ENCODE data around the gene MTCH1. TPM values are rescaled to one million over a fixed set of nuclear protein-coding genes. Genes with fewer than 3 reads are reported as not detected.

MTCH1 gene
- total and polyA plus RNA-seq, 9 of the 15 experiments (the other 6 are each of a cell fraction or from before 2014, with no cell fraction given) = 7.9 to 161 (median 118) TPM

GRCh38 chr6:36998723-36999038 lies 12.7 kb upstream of the MTCH1 start (continued):
- TF ChIP-seq, protein P1, sequence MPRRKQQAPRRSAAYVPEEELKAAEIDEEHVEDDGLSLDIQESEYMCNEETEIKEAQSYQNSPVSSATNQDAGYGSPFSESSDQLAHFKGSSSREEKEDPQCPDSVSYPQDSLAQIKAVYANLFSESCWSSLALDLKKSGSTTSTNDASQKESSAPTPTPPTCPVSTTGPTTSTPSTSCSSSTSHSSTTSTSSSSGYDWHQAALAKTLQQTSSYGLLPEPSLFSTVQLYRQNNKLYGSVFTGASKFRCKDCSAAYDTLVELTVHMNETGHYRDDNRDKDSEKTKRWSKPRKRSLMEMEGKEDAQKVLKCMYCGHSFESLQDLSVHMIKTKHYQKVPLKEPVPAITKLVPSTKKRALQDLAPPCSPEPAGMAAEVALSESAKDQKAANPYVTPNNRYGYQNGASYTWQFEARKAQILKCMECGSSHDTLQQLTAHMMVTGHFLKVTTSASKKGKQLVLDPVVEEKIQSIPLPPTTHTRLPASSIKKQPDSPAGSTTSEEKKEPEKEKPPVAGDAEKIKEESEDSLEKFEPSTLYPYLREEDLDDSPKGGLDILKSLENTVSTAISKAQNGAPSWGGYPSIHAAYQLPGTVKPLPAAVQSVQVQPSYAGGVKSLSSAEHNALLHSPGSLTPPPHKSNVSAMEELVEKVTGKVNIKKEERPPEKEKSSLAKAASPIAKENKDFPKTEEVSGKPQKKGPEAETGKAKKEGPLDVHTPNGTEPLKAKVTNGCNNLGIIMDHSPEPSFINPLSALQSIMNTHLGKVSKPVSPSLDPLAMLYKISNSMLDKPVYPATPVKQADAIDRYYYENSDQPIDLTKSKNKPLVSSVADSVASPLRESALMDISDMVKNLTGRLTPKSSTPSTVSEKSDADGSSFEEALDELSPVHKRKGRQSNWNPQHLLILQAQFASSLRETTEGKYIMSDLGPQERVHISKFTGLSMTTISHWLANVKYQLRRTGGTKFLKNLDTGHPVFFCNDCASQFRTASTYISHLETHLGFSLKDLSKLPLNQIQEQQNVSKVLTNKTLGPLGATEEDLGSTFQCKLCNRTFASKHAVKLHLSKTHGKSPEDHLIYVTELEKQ (CRISPR knock-in tag; IDR thresholded peaks at IDR 0.05) = no peak

DNA sequence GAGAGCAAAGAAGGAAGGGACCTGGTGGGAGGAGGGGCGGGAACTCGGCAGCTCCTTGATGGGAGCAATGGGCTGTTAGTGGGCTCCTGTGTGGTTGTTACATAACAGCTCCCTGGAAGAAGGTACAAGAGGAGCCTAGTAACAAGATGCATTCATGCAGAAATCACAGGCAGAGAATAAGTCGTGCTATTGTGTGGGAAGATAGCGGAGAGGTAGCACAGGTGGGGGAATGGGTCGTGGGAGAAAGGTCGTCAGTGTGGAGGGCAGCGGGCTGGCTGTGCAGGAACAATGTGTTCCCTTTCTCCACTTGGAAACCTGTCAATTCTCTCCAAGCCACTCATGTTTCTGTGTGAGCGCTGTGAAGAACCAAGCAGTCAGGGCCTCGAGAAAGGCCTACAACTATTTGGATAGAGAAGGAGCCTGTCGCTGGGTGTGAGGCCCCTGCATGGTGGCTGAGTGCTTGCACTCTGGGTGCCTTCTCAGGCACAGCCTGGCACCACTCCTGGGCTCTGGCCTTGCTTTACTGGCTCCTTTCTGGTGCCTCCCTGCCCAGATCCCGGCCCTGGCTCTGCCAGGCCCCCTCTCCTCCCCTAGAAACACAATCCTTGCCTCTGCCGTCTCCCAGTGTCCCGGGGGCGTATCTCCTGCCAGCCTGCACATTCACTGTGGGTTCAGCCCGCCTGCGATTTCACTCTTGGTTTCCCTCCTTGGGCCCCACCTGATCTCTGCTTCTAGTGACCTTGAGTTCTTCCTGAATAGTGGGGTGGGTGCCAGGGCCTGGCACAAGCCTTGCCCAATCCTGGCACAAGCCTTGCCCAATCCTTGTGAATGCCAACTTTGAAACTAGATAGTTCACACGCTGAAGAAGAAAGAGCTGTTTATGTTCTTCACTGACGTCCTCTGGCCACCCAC lies 12.1 kb upstream of the MTCH1 start:
- no peak overlapping the region for H3K27ac ChIP-seq (ENCODE audit: extremely low read depth, low read depth, low read length)
- no peak for FAIRE-seq
- no peaks in the 10 kb centered on the region for H3K79me2 ChIP-seq (ENCODE audit: control insufficient read depth, insufficient read depth, low read length)
- ChIA-PET CTCF (ENCODE audit: low intra/inter-chr PET ratio) (no interaction called here), POLR2A (interaction anchor here (0.5 to 0.6 kb wide), 3 partner anchors 174 to 376 kb away, joined by 3 read pairs; no protein-coding TSS in a partner anchor)
- H3K9me1 ChIP-seq (ENCODE audit: control insufficient read depth, insufficient read depth, low read length) = no peaks in the 10 kb centered on the region
- H2AFZ ChIP-seq (ENCODE audit: low read depth, low read length) = no peak overlapping the region
- H3K27me3 ChIP-seq (ENCODE audit: control insufficient read depth in 2 of 2, insufficient read depth in 2 of 2, low read length in 2 of 2) = peaks cover 39 to 51% of the 10 kb centered on the region in 2 experiments
- TF ChIP-seq ESRRA (IDR thresholded peaks at IDR 0.05; ENCODE audit: borderline replicate concordance, low read depth) = no peak
- TF ChIP-seq PCBP1 (IDR thresholded peaks at IDR 0.05; ENCODE audit: low read depth, low read length, poor library complexity, severe bottlenecking) = no peak
- TF ChIP-seq KLF10 (CRISPR knock-in tag; IDR thresholded peaks at IDR 0.05) = no peak
- TF ChIP-seq ZBTB1 (CRISPR knock-in tag; IDR thresholded peaks at IDR 0.05; ENCODE audit: borderline replicate concordance, low read depth) = no peak
- TF ChIP-seq, protein P2, sequence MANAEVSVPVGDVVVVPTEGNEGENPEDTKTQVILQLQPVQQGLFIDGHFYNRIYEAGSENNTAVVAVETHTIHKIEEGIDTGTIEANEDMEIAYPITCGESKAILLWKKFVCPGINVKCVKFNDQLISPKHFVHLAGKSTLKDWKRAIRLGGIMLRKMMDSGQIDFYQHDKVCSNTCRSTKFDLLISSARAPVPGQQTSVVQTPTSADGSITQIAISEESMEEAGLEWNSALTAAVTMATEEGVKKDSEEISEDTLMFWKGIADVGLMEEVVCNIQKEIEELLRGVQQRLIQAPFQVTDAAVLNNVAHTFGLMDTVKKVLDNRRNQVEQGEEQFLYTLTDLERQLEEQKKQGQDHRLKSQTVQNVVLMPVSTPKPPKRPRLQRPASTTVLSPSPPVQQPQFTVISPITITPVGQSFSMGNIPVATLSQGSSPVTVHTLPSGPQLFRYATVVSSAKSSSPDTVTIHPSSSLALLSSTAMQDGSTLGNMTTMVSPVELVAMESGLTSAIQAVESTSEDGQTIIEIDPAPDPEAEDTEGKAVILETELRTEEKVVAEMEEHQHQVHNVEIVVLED (CRISPR knock-in tag; IDR thresholded peaks at IDR 0.05) = no peak
- TF ChIP-seq CGGBP1 (CRISPR knock-in tag; IDR thresholded peaks at IDR 0.05) = no peak
- no peak for TF ChIP-seq NR1H2 (CRISPR knock-in tag; IDR thresholded peaks at IDR 0.05)
- TF ChIP-seq, protein P3, sequence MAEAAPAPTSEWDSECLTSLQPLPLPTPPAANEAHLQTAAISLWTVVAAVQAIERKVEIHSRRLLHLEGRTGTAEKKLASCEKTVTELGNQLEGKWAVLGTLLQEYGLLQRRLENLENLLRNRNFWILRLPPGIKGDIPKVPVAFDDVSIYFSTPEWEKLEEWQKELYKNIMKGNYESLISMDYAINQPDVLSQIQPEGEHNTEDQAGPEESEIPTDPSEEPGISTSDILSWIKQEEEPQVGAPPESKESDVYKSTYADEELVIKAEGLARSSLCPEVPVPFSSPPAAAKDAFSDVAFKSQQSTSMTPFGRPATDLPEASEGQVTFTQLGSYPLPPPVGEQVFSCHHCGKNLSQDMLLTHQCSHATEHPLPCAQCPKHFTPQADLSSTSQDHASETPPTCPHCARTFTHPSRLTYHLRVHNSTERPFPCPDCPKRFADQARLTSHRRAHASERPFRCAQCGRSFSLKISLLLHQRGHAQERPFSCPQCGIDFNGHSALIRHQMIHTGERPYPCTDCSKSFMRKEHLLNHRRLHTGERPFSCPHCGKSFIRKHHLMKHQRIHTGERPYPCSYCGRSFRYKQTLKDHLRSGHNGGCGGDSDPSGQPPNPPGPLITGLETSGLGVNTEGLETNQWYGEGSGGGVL (CRISPR knock-in tag; IDR thresholded peaks at IDR 0.05) = no peak
- no TSS peak for BruUV-seq (replicated peaks)
- no peak for DNase-seq (ENCODE audit: extremely low read depth in 1 of 4, low spot score in 3 of 4)
- no peak overlapping the region for H3K4me2 ChIP-seq (ENCODE audit: insufficient read depth, low read length)
- WGBS (ENCODE audit: insufficient coverage, low coverage, missing lambda C conversion rate) = 28% methylated on average over 17 of the region's 18 CpGs
- H3K4me3 ChIP-seq = no peak overlapping the region
- H3K4me1 ChIP-seq (replicated peaks in 1 of 2; ENCODE audit: control insufficient read depth in 2 of 2, insufficient read depth in 2 of 2, low read length in 2 of 2) = peaks cover 0 to 4% of the 10 kb centered on the region in 2 experiments; a peak in 1 of 5 replicates
- no peak for ATAC-seq
- in situ Hi-C loops (cut with MboI) (no loop called here), intact Hi-C loops (cut with micrococcal nuclease) (no loop called here)
- H4K20me1 ChIP-seq (replicated peaks; ENCODE audit: control insufficient read depth, insufficient read depth, low read length) = no peaks in the 10 kb centered on the region
- no peaks in the 10 kb centered on the region for H3K9me3 ChIP-seq (replicated peaks; ENCODE audit: control insufficient read depth, insufficient read depth, low read depth, low read length)
- H3K36me3 ChIP-seq (ENCODE audit: control insufficient read depth, insufficient read depth, low read length) = no peaks in the 10 kb centered on the region
- H3K9ac ChIP-seq (ENCODE audit: insufficient read depth in 1 of 2, low read depth in 2 of 2, low read length in 2 of 2) = peak overlapping the region in 1 of 2 experiments; percentile 21; a peak in 1 of 4 replicates
